NCI-H2227 (cell line): Measurements from ENCODE around the gene GRIK1.

Source experiments
- DNase-seq: peaks from one replicate; lab custom pipeline; 2025; ENCODE audit not compliant: unreplicated experiment; lab: John Stamatoyannopoulos, UW

GRIK1 gene

GRCh38 chr21:29829564-29830275 is 110.1 kb downstream of the GRIK1 start:
- no peak for DNase-seq

GRCh38 chr21:29827647-29828046 is 112.1 kb downstream of the GRIK1 start:
- no peak for DNase-seq

GRCh38 chr21:29827236-29827635 is 112.6 kb downstream of the GRIK1 start:
- DNase-seq: no peak

- DNase-seq: no peak
Measured at GRCh38 chr21:29826386-29826785, 113.4 kb downstream of the GRIK1 start.

DNA sequence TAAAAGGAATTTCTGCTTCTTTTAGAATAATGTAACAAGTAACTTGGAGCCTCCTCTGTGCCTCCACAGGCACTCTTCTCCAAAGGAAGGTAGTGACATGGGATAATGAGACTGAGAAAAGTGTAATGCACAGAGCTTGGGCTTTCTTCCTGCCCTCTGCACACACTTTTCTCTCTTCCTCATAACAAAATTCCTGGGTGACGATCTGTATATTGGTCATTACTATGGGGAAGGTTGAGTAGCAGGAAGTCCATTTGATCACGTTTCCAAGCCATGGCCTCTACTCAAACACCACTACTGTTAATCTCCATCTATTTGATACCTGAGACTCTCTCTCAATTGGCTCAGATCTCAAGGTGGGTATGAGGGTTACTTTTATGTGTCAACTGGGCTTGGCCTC is 113.9 kb downstream of the GRIK1 start:
- no peak for DNase-seq

DNA sequence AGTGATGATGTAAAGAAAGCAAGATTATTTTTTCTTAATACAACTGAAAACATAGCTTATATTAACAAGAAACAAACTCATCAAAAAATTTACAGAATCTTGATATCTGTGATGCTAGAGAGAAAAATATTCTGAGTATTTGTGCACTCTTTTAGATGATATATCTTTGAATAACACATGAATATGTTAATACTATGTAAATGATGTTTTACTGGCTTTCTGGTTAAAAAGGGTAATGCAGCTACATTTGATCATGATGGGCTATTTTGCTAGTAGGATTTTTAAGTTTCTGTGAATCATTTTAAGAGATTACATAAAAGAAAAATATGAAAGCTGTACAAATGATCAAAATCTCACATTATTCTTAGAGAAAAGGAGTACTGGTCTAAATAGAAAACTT is 114.5 kb downstream of the GRIK1 start:
- no peak for DNase-seq

- DNase-seq: no peak
Measured at GRCh38 chr21:29822064-29822463, 117.7 kb downstream of the GRIK1 start.

DNA sequence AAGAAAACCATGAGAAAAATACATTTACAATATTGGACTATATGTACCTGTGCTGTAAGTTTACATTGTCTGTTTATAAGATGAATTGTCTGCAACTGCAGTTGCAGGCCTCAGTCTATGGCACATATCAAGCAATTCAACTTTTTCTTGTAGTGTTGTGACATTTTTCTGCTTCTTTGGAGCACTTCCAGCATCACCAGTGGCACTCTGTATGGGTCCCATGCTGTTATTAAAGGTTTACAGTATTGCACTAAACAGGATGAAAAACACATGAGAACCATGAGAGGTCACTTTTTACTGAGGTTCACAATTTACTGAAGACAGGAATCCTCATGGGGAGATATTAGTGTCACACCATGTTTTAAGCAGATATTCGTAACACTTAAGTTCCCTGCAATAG is 118.6 kb downstream of the GRIK1 start:
- DNase-seq: no peak

- DNase-seq: no peak
Measured at GRCh38 chr21:29819675-29820326, 120.0 kb downstream of the GRIK1 start.

DNA sequence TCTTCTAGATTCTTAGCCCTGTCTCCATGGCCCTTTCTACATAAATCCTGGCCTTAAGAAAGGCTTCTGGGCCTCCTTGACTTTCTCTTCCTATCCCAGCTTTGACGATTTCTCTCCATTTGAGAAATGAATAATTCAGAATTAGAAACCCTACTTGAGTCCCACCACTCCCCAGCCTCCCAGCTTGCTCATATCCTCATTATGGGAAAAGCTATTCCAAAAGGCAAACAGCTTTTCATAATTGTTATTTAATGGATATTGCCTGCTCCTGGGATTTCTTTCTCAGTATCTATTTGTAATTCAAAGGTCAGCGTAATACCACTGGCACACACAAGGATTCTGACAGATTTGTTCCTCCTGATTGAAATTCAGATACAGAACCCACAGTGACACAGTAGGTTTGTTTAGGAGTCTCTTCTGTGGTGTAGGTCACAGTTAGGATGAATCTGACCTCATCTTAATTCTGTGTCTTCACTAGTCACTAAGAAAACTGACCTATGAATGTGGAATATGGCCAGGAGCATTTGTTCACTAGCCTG is 121.3 kb downstream of the GRIK1 start:
- no peak for DNase-seq

DNA sequence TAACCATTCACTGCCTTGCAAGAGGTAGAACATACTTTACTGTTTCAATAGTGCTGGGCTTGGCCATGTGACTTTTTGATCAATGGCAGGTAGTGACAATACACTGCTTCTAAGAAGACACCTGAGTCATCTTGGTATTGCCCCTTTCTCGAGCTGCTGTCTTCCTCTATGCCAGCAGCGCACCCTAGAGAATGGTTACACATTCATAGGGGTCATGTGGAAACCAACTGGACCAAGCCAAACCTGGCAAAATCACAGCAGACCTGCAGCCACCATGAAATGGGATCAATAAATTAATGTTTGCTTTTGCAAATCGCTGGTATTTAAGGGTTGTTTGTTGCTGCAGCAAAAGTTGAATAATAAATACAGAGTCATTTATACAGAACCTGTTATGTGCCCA is 122.3 kb downstream of the GRIK1 start:
- no peak for DNase-seq

- DNase-seq: no peak
Measured at GRCh38 chr21:29812947-29813346, 126.8 kb downstream of the GRIK1 start.

DNA sequence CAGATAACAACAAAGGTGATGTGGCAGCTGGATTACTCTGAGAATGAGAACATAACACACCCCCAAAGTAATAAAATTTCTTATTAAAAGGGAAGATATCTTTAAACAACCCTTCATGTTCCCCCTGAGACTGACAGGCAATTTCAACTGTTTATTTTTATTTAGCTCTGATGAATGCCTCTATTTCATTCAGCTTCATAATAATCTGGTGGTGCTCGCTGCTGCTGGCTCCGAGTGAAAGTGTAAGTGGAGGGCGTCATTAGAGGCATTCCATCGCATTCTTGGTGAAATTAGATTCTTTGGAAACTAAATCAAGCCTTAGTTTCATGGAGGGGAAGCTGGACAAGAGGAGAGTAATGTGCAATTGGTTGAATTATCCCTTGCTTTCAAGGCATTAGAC is 128.9 kb downstream of the GRIK1 start:
- no peak for DNase-seq

GRCh38 chr21:29808153-29808552 is 131.6 kb downstream of the GRIK1 start:
- DNase-seq: no peak

DNA sequence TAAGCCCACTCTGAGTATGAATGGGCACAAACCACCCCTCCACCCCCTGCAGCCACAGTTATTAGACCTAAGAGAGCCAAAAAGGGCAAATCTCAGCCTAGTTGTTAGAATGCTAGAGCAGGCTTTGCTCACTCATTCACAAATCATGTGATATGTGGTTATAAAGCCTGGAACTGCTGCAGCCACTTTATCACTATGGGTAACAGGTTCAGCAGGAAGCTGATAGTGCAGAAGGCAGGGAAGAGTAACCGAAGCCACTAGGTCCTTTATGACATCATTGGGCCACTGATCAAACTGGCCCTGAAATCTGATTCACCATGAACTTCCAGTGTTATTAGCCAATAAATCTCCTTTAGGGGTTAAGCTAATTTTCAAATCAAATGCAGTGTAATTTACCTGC is 134.7 kb downstream of the GRIK1 start:
- DNase-seq: no peak

DNA sequence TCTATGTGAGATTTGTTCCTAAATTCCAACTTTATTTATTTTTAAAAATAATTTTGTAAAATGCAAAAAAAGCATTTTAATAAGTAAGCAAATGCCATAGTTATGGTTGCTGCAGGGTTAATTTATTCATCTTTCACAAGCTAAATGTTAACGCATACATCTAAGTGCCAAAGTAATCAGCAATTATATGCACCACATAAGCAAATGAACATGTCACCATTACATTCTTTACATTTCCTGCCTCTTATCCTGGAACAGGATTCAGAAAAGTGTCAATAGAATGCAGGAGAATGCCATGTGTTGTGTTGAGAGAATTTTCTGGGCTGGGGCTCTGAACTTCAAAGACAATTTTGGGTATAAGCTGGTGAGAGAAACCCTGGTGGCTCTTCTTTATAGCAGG is 136.6 kb downstream of the GRIK1 start:
- no peak for DNase-seq

- no peak for DNase-seq
Measured at GRCh38 chr21:29801122-29801521, 138.7 kb downstream of the GRIK1 start.

DNA sequence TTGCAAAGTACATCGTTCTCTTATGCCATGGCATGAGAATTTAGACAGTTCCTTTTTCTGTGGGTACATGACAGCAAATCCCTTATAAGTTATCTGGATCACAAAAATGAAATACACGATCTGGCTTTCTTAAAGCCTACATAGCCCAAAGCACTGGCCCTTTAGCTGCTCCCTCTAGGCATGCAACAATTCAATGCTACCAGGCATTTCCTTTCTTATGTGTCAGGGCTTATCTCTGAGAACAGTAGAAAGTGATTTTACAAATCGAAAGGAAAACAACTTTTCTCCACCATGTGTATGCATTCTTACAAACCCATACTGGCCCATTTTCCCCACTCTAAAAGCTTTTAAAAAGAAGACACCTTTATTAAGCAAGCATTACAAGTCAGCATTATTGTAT is 139.7 kb downstream of the GRIK1 start:
- no peak for DNase-seq

GRCh38 chr21:29798840-29799239 is 141.0 kb downstream of the GRIK1 start:
- no peak for DNase-seq

DNA sequence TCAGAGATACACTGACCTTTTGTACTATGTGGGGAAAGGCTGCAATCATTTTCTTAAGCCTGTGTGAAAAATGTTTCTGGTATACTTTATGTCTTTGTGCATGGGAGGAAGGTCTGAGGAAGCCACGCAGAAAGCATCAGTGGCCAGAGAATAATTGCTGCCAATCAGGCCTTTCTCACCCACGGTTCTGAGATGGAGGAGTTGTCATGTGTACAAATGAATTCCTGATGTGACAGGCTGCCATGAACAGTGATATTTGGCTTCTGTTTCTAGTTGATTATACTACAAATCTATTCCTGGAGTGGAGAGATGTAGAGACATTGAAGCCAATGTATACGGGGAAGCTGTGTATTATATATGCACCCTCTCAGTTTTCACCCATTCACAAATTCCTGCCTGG is 142.6 kb downstream of the GRIK1 start:
- no peak for DNase-seq

GRCh38 chr21:29793712-29794111 is 146.1 kb downstream of the GRIK1 start:
- DNase-seq: no peak

DNA sequence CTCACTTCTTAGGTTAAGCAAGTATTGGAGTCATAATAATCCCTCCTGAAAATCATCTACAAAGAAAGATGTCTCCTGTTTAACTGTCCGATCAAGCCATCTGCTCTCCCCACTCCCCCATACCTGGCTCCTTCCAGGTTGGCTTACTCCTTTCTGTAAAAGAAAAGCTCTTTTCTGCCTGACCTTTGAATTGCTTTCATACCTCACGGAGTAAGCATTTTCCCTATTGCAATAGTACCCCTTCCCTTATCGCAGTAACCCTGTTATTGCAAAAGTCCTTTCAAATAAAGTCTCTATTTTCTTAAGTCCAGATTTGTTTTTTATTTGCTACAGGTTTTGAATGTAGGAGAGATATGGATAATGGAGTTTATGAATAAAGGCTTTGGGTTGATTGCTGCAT is 150.4 kb downstream of the GRIK1 start:
- no peak for DNase-seq

DNA sequence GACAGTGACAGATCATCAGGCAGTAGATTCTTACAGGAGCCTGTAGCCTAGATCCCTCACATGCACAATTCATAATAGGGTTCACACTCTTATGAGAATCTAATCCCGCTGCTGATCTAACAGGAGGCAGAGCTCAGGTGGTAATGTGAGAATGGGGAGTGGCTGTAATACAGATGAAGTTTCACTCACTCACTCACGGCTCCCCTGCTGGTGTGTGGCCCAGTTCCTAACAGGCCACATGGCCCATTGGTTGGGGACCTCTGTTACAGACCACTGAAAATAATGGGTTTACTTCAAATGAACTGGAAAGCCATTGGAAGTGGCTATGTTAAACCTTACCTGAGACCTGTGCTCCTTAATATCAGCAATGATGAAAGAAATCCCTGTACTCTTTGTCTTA is 151.0 kb downstream of the GRIK1 start:
- no peak for DNase-seq
